ENCODE measurements around the gene GALK1. TPM values are rescaled to one million over a fixed set of nuclear protein-coding genes. Genes with fewer than 3 reads are reported as not detected.

The GALK1 gene
- total and polyA plus RNA-seq, 2 of the 13 experiments (the other 11 are each of a cell fraction or from before 2014, with no cell fraction given) = 59.9 to 93.6 TPM

DNA sequence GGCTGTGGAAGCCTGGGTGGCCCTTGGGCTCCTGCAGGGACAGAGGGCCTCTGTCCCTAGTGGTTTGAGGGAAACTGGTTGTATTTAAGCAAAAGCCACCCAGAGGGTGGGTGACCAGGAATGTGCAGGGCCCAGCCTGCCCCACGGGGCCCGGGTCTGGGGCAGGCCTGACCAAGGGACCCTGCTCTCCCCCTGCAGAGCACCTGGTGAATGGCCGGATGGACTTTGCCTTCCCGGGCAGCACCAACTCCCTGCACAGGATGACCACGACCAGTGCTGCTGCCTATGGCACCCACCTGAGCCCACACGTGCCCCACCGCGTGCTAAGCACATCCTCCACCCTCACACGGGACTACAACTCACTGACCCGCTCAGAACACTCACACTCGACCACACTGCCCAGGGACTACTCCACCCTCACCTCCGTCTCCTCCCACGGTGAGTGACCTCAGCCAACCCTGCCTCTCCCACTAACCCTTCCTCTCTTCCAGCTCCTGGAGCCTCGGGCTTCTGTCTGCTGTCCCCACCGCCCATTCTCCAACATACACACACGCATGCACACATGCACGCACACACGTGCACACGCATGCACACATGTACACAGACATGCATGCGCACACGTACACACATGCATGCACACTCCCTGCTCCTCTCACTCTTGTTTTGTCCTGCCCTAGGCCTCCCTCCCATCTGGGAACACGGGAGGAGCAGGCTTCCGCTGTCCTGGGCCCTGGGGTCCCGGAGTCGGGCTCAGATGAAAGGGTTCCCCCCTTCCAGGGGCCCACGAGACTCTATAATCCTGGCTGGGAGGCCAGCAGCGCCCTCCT, 10.4 kb downstream of the GALK1 start (continued):
- TF ChIP-seq, protein P1, sequence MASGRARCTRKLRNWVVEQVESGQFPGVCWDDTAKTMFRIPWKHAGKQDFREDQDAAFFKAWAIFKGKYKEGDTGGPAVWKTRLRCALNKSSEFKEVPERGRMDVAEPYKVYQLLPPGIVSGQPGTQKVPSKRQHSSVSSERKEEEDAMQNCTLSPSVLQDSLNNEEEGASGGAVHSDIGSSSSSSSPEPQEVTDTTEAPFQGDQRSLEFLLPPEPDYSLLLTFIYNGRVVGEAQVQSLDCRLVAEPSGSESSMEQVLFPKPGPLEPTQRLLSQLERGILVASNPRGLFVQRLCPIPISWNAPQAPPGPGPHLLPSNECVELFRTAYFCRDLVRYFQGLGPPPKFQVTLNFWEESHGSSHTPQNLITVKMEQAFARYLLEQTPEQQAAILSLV (CRISPR knock-in tag; IDR thresholded peaks at IDR 0.05; ENCODE audit: borderline replicate concordance) = no peak; the same call in 1 of the 2 replicates
- no peak; the same call in 1 of the 2 replicates for TF ChIP-seq SRY (CRISPR knock-in tag; IDR thresholded peaks at IDR 0.05)
- no peak for TF ChIP-seq ZNF720 (CRISPR knock-in tag; IDR thresholded peaks at IDR 0.05)
- TF ChIP-seq ONECUT2 (CRISPR knock-in tag; IDR thresholded peaks at IDR 0.05) = peak; percentile 41; the same call in 1 of the 2 replicates
- TF ChIP-seq HOXA7 (CRISPR knock-in tag; IDR thresholded peaks at IDR 0.05) = peak; percentile 87; the same call in 1 of the 2 replicates
- TF ChIP-seq, protein P2, sequence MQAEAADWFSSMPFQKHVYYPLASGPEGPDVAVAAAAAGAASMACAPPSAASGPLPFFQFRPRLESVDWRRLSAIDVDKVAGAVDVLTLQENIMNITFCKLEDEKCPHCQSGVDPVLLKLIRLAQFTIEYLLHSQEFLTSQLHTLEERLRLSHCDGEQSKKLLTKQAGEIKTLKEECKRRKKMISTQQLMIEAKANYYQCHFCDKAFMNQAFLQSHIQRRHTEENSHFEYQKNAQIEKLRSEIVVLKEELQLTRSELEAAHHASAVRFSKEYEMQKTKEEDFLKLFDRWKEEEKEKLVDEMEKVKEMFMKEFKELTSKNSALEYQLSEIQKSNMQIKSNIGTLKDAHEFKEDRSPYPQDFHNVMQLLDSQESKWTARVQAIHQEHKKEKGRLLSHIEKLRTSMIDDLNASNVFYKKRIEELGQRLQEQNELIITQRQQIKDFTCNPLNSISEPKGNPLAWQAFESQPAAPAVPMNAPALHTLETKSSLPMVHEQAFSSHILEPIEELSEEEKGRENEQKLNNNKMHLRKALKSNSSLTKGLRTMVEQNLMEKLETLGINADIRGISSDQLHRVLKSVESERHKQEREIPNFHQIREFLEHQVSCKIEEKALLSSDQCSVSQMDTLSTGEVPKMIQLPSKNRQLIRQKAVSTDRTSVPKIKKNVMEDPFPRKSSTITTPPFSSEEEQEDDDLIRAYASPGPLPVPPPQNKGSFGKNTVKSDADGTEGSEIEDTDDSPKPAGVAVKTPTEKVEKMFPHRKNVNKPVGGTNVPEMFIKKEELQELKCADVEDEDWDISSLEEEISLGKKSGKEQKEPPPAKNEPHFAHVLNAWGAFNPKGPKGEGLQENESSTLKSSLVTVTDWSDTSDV (CRISPR knock-in tag; IDR thresholded peaks at IDR 0.05) = peak; percentile 78
- TF ChIP-seq KDM3A (CRISPR knock-in tag; IDR thresholded peaks at IDR 0.05; ENCODE audit: low read depth) = peak; percentile 73
- TF ChIP-seq SRSF9 (IDR thresholded peaks at IDR 0.05; ENCODE audit: borderline replicate concordance, insufficient read depth, low read depth, low read length, poor library complexity, severe bottlenecking) = no peak
- TF ChIP-seq PPARG (CRISPR knock-in tag; conservative IDR thresholded peaks at IDR 0.05) = no peak
- TF ChIP-seq ZNF724P (CRISPR knock-in tag; IDR thresholded peaks at IDR 0.05; ENCODE audit: borderline replicate concordance) = no peak
- TF ChIP-seq RFX1 (IDR thresholded peaks at IDR 0.05) = no peak
- TF ChIP-seq ZNF816 (CRISPR knock-in tag; IDR thresholded peaks at IDR 0.05; ENCODE audit: borderline replicate concordance) = peak; percentile 11; the same call in 1 of the 2 replicates
- no peak for TF ChIP-seq CHD2 (IDR thresholded peaks at IDR 0.05; ENCODE audit: low read depth, low read length)
- TF ChIP-seq ZFY (CRISPR knock-in tag; IDR thresholded peaks at IDR 0.05) = peak; percentile 5
- no peak for TF ChIP-seq SUZ12 (IDR thresholded peaks at IDR 0.05; ENCODE audit: low read depth, low read length)
- TF ChIP-seq ZKSCAN5 (CRISPR knock-in tag; IDR thresholded peaks at IDR 0.05) = peak; percentile 91
- no peak for TF ChIP-seq NPAS2 (CRISPR knock-in tag; IDR thresholded peaks at IDR 0.05; ENCODE audit: borderline replicate concordance)
- TF ChIP-seq, protein P3, sequence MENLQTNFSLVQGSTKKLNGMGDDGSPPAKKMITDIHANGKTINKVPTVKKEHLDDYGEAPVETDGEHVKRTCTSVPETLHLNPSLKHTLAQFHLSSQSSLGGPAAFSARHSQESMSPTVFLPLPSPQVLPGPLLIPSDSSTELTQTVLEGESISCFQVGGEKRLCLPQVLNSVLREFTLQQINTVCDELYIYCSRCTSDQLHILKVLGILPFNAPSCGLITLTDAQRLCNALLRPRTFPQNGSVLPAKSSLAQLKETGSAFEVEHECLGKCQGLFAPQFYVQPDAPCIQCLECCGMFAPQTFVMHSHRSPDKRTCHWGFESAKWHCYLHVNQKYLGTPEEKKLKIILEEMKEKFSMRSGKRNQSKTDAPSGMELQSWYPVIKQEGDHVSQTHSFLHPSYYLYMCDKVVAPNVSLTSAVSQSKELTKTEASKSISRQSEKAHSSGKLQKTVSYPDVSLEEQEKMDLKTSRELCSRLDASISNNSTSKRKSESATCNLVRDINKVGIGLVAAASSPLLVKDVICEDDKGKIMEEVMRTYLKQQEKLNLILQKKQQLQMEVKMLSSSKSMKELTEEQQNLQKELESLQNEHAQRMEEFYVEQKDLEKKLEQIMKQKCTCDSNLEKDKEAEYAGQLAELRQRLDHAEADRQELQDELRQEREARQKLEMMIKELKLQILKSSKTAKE (CRISPR knock-in tag; IDR thresholded peaks at IDR 0.05; ENCODE audit: borderline replicate concordance) = peak; percentile 74; the same call in 1 of the 2 replicates
- TF ChIP-seq, protein P4, sequence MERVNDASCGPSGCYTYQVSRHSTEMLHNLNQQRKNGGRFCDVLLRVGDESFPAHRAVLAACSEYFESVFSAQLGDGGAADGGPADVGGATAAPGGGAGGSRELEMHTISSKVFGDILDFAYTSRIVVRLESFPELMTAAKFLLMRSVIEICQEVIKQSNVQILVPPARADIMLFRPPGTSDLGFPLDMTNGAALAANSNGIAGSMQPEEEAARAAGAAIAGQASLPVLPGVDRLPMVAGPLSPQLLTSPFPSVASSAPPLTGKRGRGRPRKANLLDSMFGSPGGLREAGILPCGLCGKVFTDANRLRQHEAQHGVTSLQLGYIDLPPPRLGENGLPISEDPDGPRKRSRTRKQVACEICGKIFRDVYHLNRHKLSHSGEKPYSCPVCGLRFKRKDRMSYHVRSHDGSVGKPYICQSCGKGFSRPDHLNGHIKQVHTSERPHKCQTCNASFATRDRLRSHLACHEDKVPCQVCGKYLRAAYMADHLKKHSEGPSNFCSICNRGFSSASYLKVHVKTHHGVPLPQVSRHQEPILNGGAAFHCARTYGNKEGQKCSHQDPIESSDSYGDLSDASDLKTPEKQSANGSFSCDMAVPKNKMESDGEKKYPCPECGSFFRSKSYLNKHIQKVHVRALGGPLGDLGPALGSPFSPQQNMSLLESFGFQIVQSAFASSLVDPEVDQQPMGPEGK (CRISPR knock-in tag; IDR thresholded peaks at IDR 0.05) = peak; percentile 44
- TF ChIP-seq GATA4 (IDR thresholded peaks at IDR 0.05; ENCODE audit: borderline replicate concordance, low read depth) = no peak
- no peak for TF ChIP-seq ZNF562 (CRISPR knock-in tag; IDR thresholded peaks at IDR 0.05; ENCODE audit: borderline replicate concordance)
- peak; percentile 94 for TF ChIP-seq IKZF4 (CRISPR knock-in tag; IDR thresholded peaks at IDR 0.05; ENCODE audit: borderline replicate concordance, low read depth, not compliant biosample characterization)

Measured in HepG2 (cell line).